GM18951 (cell line): Measurements from ENCODE around the gene XPR1.
"Not testable (repeated sequence)": the region's sequence is repeated elsewhere in the genome, so short reads cannot be mapped to it uniquely, and the experiment has no call there.

Experiments
- POLR2A ChIP-seq: IDR thresholded peaks from 4 replicates; pipeline ENCODE4 v1.6.1; 2011; ENCODE audit warnings: mild to moderate bottlenecking; ENCODE audit not compliant: insufficient read length, insufficient read depth; ENCODE audit errors: extremely low read depth
- in situ Hi-C: fragments of 300-500 bp; cut with MboI; formaldehyde crosslinking; loops from one replicate; pipeline ENCODE4 v1.12.0; 2022; ENCODE audit warnings: low sequenced_read_pairs, mixed read lengths, inconsistent platforms; ENCODE audit not compliant: unreplicated experiment

XPR1 gene

DNA sequence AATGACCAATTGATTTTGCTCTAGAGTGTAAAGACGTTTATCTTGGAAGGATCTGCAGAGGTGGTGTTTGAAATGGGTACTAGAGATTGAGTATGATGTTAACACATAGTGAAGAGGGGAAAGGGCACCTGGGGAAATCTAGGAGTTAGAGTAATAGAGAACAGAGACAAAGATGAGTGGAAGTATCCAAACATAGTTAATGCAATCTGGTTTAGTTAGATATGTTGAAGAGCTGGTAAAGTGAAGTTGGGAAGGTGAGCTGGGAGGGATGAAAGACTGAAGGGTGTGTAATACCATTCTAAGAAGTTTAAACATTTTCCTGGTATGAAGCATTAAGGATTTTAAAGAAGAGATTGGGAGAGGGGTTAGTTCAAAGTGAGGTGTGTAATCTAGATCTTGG lies 11.0 kb downstream of the XPR1 start:
- no peak for TF ChIP-seq POLR2A
- in situ Hi-C loops: no loop called here

GRCh38 chr1:180643693-180644092 lies 11.9 kb downstream of the XPR1 start:
- no peak for TF ChIP-seq POLR2A
- in situ Hi-C loops: no loop called here

DNA sequence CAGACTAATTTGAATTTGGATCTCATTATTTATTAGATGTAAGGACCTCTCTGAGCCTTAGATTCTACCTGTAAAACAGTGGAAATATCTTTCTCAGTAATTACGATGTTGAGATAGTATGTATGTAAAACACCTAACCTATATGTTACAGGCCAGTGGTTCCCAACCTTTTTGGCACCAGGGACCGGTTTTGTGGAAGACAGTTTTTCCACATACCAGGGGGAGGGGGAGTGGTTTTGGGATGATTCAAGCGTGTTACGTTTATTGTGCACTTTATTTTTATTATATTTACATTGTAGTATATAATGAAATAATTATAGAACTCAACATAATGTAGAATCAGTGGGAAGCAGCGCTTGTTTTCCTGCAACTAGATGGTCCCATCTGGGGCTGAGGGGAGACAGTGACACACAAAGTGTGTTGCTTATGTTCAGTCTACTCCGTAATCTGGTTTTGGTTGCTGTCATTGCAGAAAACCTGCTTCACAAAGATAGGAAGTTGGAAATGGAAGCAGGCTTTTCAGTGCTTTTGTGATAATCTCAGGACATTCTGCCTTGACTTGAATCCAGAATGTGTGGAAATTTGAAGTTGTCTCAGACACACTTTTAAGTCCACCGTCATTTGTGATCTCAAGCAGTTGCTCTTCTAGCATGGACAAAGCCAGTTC lies 12.8 kb downstream of the XPR1 start:
- in situ Hi-C loops: no loop called here
- no peak for TF ChIP-seq POLR2A

DNA sequence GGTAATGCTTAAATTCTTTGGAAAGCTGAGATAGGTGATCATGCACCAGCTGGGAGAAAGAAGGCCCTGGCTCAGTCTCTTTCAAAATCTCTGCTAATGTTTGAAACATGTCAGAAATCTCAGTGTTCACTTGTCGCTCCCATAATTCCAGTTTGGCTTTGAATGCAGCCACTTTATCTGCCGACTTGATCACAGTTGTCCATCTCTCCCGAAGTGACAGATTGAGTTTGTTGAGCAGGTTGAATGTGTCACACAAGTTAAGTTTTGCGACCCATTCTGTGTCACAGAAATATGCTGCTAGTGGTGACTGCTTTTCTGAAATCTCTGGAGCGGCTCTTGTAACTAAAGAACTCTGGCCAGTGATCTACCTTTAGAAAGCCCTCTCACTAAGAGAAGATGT lies 13.4 kb downstream of the XPR1 start:
- in situ Hi-C loops: not testable (repeated sequence)

DNA sequence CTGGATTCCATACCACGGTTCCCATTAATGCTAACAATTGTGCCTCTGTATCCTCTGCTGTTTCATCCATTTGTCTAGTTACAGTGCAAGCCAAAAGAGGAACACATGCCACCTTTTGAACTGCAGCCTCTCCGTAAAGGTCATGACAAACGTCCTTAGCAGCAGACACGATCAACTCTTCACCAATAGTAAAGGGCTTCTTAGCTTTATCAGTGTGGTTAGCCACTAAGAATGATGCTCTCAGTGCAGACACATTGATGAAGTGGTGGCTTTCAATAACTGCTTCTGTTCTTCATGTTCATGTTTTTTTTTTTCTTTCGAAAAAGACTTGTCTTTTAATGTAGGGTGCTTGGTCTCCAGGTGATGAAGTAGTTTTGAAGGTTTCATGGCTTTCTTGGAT lies 14.3 kb downstream of the XPR1 start:
- no peak for TF ChIP-seq POLR2A
- in situ Hi-C loops: no loop called here

- TF ChIP-seq POLR2A: no peak
- in situ Hi-C loops: no loop called here
Measured at GRCh38 chr1:180646547-180646946, 14.7 kb downstream of the XPR1 start.

- no peak for TF ChIP-seq POLR2A
Measured at GRCh38 chr1:180652792-180653191, 21.0 kb downstream of the XPR1 start.

GRCh38 chr1:180662709-180663108 lies 30.9 kb downstream of the XPR1 start:
- in situ Hi-C loops: no loop called here
- TF ChIP-seq POLR2A: no peak

More at GRCh38 chr1:180652792-180653191, 21.0 kb downstream of the XPR1 start:
- in situ Hi-C loops: no loop called here

DNA sequence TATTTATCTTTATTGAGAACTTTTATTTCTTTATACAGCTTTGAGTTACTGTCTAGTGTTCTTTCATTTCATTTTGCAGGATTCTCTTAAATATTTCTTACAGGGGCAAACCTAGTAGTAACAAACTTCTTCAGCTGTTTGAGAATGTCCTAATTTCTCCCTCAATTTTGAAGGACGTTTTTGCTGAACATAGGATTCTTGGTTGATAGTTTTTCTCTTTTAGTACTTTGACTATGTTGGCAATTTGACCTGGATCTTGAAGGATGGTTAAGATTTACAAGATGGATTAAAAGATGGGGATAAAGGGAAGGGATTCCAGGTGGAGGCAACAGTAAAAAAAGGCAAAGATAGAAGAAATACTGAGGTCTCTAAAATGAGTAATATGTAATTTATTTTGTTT lies 38.9 kb downstream of the XPR1 start:
- TF ChIP-seq POLR2A: no peak
- in situ Hi-C loops: no loop called here

DNA sequence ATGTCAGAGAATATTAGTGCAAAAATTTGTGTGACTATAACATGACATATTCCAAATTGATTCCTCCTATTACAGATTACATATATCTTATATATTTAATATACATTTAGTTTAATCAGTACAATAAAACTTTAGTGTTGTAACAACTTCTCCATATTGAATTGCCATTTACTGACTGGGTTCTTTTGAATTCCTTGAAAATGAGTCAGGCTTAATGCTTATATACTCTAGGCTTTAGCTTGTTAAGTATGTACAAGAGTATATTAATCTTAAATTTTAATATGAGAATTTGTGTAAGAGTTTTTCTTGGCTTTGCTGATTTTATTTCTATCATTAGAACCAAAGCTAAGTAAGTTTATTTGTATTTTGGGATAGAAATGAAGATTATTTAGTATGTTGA lies 40.3 kb downstream of the XPR1 start:
- in situ Hi-C loops: no loop called here
- TF ChIP-seq POLR2A: no peak

DNA sequence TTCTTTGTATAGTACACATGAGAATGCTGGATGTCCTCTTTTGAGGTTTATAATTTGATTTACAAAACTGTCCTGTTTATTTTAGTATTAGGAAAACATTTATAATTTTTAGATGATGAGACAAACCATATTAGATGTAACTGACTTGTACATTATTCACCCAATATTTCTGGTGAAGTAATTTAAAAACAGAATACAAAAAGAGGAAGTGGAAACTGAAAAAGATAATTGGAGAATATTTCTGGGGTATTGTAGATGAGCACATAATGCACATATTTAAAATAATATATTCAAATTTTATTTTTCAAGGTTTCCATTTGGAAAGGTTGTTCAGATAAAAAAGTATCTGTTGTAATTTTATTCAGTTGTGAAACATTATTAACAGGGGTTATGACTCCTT lies 40.7 kb downstream of the XPR1 start:
- in situ Hi-C loops: no loop called here
- no peak for TF ChIP-seq POLR2A

DNA sequence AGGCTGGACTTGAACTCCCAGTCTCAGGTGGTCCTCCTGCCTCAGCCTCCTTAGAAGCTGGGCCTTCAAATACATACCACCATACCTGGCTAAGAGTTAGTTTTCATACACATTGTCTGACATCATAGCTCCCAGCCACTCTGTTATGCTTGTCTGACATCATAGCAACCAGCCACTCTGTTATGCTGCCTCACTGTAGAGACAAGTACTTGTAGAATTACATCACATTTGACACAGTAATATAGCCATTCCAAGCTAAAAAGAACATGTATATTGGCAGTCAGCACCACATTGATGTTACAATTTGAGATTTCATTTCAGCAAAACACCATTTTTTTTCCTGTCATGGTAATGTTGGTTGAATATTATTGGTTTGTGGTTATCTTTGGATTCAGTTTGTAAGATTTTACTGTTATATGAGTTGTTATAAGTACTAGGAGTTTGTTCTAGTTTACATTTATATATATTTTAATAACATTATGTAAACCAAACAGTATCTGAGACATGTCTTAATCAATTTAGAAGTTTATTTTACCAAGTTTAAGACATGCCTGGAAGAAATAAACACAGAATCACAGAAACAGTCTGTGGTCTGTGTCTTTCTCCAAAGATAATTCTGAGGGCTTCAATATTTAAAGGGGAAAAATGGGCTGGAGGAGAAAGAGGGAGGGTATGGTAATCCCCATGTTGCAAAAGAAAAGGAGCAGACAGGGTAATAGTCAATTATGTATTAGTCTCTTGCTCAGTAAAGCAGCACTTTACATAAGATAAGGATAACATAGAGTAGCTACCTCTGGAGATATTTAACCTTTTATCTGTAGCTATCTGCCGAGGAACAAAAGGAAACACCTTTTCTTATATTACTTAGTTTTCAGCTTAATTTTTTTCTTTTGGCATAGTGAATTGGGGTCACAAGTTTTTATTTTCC lies 43.0 kb downstream of the XPR1 start:
- in situ Hi-C loops: no loop called here
- no peak for TF ChIP-seq POLR2A

DNA sequence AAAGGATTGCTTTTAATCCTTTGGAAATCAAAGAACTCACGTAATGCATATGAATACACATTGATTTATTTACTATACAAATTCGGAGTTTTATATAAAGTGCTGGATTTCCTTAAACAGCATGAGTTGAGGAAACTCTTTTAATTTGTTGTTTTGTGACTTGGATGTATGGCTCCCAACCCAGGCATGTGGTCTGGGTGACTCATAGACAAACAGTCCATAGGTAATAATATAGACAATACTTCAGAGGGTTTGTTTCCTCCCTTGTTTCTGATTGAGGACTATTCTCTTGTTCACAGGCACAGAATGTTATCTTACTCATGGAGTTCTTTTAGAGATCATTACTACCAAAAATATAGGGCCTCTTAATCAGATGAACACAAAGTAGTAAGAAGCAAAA lies 43.8 kb downstream of the XPR1 start:
- no peak for TF ChIP-seq POLR2A
- in situ Hi-C loops: no loop called here

GRCh38 chr1:180680558-180681144 lies 48.8 kb downstream of the XPR1 start:
- in situ Hi-C loops: no loop called here
- no peak for TF ChIP-seq POLR2A

DNA sequence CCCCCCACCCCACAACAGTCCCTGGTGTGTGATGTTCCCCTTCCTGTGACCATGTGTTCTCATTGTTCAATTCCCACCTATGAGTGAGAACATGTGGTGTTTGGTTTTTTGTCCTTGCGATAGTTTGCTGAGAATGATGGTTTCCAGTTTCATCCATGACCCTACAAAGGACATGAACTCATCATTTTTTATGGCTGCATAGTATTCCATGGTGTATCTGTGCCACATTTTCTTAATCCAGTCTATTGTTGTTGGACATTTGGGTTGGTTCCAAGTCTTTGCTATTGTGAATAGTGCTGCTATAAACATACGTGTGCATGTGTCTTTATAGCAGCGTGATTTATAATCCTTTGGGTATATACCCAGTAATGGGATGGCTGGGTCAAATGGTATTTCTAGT lies 51.3 kb downstream of the XPR1 start:
- in situ Hi-C loops: not testable (repeated sequence)
